Epithelial cell of esophagus (primary cell): Measurements from ENCODE around the gene CFAP221.
A peak's percentile ranks its signal among the peaks of the same experiment; 100 is the strongest.

Experiments used
- DNase-seq: peaks from one replicate; pipeline ENCODE4 v3.0.0; 2010; ENCODE audit warnings: low read depth
- H3K4me3 ChIP-seq: 2 replicates; pipeline ENCODE4 v1.5.1; 2011; ENCODE audit warnings: mild to moderate bottlenecking, low read length, control low read depth
- CTCF ChIP-seq: IDR thresholded peaks from 2 replicates; pipeline ENCODE4 v1.5.1; 2011; ENCODE audit warnings: low read depth, mild to moderate bottlenecking, low read length, control low read depth, inconsistent platforms; ENCODE audit not compliant: insufficient read depth; ENCODE audit errors: missing control alignments

CFAP221 gene

DNA sequence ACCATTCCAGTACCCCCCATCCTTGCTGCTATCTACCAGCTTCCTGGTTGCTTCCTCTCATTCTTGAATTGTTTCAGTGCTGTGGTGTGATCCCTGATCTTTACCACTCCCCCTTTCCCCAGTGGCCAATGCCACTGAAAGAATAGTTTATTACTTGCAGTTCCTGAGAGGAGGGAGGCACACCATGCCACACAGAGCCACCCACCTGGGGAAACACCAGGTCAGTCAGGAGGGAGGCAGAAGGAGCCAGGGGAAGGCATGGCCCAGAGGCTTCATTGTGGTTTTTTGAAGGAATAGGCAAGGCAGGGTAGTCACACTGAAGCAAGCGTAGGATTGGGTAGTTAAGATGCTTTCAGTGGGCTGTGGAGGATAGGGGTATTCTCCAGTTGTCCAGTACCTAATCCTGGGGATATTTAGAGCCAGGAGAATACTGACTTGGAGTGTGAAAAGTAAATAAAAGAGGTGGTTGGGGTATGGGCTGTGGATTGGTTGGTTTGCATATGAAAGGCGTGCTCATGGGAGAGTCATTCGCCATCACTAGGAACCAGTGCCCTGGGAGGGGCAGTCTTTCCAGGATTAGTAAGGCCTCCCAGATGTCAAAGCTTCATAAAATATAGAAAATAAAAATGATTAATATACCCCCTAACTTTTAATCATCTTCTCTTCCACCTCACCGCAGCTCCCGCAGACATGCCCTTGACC is 128.1 kb downstream of the CFAP221 start:
- no peak overlapping the region for H3K4me3 ChIP-seq

DNA sequence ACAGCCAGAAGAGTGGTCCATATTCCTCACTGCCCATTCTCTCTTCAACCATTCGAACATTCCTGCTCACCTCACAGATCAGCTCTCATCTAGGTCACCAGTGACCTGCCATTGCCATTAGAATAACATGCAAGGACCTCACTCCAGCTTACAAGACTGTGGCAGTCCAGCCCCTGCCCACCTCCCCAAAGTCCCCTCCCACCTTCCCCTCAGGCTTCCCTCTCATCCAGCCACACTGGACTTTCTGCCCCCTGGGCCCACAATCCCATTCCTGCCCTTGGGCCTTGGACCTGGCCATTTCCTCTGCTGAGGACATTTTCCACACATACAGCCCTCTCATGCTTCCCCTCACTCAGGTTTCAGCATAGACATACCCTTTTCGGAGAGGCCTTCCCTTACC is 129.5 kb downstream of the CFAP221 start:
- TF ChIP-seq CTCF: no peak

More for the DNA sequence above, 128.1 kb downstream of the CFAP221 start:
- DNase-seq: no peak
- no peak for TF ChIP-seq CTCF

DNA sequence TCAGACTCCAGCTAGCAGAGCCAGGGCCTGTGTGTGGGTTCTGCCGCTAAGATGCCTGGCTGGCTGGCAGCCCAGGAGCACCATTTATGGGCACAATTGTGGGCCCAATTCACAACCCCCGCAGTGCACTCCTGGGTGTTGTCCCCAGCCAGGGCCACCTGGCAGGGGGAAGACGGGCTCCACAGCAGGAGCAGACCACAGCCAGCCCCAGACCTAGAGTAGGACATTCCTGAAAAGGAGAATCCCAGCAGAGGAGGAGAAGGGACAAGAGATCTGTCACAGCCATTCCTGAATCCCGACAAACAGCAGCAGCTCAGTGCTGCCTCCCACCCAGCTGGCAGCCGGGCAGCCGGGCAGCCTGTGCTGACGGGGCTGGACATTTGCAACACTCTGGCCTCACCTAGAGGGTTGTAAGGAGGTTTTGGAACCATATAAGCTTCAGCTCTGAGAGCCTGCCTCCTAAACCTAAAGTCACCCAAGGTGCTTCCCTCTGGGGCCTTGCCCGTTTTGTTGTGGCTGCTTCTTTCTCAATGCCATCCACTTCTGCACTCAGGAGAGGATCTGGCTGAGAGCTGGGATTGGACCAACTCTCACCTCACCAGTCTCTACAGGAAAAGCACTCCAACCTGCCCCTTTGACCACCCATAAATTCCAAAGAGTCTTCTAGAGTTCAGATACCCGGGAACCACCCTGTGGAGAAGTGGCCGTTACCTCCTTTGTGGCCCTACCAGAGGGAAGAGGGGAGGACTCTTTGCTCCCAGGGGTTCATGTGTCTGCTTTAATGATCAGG is 130.7 kb downstream of the CFAP221 start:
- no peak overlapping the region for H3K4me3 ChIP-seq
- DNase-seq: no peak
- no peak for TF ChIP-seq CTCF

More for the DNA sequence above, 129.5 kb downstream of the CFAP221 start:
- H3K4me3 ChIP-seq: no peak overlapping the region
- DNase-seq: no peak

DNA sequence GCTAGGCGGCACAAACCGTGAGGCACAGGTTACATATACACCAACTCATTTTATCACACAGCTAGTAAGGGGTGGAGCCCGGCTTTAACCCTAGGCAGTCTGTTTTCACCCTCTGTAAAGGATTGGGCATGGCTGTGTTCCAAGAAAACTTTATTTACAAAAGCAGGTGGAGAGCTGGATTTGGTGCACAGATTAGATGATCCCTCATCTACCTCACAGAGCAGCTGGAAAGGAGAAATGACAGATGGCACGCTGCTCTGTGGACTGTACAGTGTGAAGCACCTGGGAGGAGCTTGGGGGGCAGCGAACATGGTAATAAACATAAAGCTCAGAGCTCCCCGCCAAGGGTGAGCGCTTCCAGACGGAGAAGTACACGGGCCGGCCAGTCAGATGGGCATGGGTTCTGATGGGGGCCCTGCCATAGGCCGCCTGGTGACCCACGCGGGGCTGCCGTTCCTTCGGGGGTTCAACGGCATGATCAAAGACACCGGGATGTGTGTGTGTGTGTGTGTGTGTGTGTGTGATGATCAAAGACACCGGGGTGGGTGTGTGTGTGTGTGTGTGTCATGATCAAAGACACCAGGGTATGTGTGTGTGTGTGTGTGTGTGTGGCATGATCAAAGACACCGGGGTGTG is 133.9 kb downstream of the CFAP221 start:
- TF ChIP-seq CTCF: no peak
- no peak overlapping the region for H3K4me3 ChIP-seq
- no peak for DNase-seq

DNA sequence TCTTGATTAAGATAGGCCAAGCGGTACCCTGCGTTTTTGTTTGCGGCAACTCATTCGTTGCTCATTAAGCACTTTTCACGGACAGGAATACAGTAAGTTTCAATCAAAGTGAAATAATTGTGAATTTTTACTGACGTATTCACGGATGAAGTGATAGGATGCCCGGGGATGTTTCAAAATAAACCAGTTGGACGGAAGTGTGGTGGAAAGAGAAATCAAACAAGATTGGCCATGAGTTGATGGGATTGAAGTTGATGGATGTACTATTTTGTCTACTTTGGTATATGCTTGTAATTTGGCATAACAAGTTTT is 135.2 kb downstream of the CFAP221 start:
- TF ChIP-seq CTCF: no peak
- peak; percentile 20 for DNase-seq
- H3K4me3 ChIP-seq: peak overlapping the region; percentile 95

DNA sequence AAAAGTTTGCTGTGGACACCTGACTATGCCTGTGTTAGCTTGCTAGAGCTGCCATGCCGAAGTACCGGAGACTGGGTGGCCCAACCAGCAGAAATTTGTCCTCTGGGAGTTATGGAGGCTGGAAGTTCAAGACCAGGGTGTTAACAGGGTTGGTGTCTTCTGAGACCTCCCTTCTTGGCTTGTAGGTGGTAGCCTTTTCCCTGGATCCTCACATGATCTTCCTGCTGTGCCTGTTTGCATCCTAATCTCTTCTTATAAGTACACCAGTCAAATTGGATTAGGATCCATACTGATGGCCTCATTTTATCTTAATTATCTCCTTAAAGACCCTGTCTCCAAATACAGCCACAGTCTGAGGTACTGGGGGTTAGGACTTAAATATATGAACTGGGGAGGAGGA is 135.6 kb downstream of the CFAP221 start:
- TF ChIP-seq CTCF: no peak
- no peak for DNase-seq
- peak overlapping the region; percentile 95 for H3K4me3 ChIP-seq
